ENCODE measurements around the gene NOX3. TPM values are rescaled to one million over a fixed set of nuclear protein-coding genes. Genes with fewer than 3 reads are reported as not detected.

The NOX3 gene, protein sequence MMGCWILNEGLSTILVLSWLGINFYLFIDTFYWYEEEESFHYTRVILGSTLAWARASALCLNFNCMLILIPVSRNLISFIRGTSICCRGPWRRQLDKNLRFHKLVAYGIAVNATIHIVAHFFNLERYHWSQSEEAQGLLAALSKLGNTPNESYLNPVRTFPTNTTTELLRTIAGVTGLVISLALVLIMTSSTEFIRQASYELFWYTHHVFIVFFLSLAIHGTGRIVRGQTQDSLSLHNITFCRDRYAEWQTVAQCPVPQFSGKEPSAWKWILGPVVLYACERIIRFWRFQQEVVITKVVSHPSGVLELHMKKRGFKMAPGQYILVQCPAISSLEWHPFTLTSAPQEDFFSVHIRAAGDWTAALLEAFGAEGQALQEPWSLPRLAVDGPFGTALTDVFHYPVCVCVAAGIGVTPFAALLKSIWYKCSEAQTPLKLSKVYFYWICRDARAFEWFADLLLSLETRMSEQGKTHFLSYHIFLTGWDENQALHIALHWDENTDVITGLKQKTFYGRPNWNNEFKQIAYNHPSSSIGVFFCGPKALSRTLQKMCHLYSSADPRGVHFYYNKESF
- not detected in 5 replicates for total RNA-seq (2022; extraction: Qiagen RNA extraction)

GRCh38 chr6:155455766-155456165, at the start of gene NOX3:
Gene NOX3, minus strand, starts transcription at chr6:155455839. Its CDS starts 39 bp downstream, at chr6:155455800.

Other genes with a start within 250 kb of the NOX3 start
- gene CLDN20, start 191.8 kb downstream of the NOX3 start, total RNA-seq (2022; extraction: Qiagen RNA extraction), result not detected in 5 replicates
- gene TFB1M, start 141.4 kb downstream of the NOX3 start, total RNA-seq (2022; extraction: Qiagen RNA extraction), result 6.4 to 9.8 TPM (median 9.0 TPM) in 5 replicates